Subcutaneous adipose tissue (tissue), 4 donors: ENCODE results near the gene IL21. TPM values are rescaled to one million over a fixed set of nuclear protein-coding genes. Genes with fewer than 3 reads are reported as not detected.

Experiments
- CTCF ChIP-seq: fragments of 450-650 bp; IDR thresholded peaks from one replicate; pipeline ENCODE4 v1.5.1; 2016; ENCODE audit warnings: low read depth, mild to moderate bottlenecking, control low read depth, antibody characterized with exemption, moderate library complexity
- total RNA-seq, 4 donors: library from RNA; depleted of rRNA; stranded (reverse); fragments of >200 nt; gene quantifications; one replicate each; pipeline ENCODE4 v1.1.0, GENCODE V29; 2016

The IL21 gene
- total RNA-seq, 4 donors from 2014 or later, result not detected

GRCh38 chr4:122663291-122663690 is 42.4 kb upstream of the IL21 start:
- TF ChIP-seq CTCF, result no peak

GRCh38 chr4:122662701-122663100 is 41.8 kb upstream of the IL21 start:
- no peak for TF ChIP-seq CTCF

- no peak for TF ChIP-seq CTCF
Measured at GRCh38 chr4:122661176-122662160, 40.6 kb upstream of the IL21 start.

GRCh38 chr4:122658818-122659295 is 38.0 kb upstream of the IL21 start:
- TF ChIP-seq CTCF, result no peak

GRCh38 chr4:122658377-122658776 is 37.5 kb upstream of the IL21 start:
- no peak for TF ChIP-seq CTCF

GRCh38 chr4:122657553-122657952 is 36.7 kb upstream of the IL21 start:
- TF ChIP-seq CTCF, result no peak

GRCh38 chr4:122652379-122652778 is 31.5 kb upstream of the IL21 start:
- no peak for TF ChIP-seq CTCF
